ENCODE data around the gene CST11.

The CST11 gene

GRCh38 chr20:23453549-23454543, 1.2 kb upstream of the CST11 start:
- no peak for DNase-seq (ENCODE audit: low spot score)

GRCh38 chr20:23451956-23452487, 654 bp downstream of the CST11 start:
- DNase-seq (ENCODE audit: low spot score), result no peak

- no peak for DNase-seq (ENCODE audit: low spot score)
Measured at GRCh38 chr20:23450877-23451276, 1.8 kb downstream of the CST11 start.

GRCh38 chr20:23449421-23449820, 3.3 kb downstream of the CST11 start:
- no peak for DNase-seq (ENCODE audit: low spot score)

DNA sequence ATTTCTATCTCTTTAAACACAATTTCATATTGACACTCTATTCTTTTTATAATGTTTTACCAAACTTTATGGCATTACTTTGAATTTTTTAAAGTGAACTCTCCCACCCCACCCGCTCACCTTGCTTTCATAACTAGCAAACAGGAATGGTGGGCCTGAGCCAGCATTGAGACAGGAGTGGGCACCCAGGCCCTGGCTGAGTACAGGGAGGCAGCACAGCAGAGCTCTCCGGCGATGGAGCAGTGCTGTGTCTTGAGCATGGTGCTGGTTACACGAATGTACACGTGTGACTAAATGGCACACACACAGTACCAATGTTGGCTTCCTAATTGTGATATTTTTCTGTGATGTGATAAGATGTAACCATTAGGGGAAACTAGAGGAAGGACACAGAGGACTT, 4.5 kb downstream of the CST11 start:
- no peak for DNase-seq (ENCODE audit: low spot score)

- DNase-seq (ENCODE audit: low spot score), result peak; percentile 31
Measured at GRCh38 chr20:23446505-23446904, 6.2 kb downstream of the CST11 start.

DNA sequence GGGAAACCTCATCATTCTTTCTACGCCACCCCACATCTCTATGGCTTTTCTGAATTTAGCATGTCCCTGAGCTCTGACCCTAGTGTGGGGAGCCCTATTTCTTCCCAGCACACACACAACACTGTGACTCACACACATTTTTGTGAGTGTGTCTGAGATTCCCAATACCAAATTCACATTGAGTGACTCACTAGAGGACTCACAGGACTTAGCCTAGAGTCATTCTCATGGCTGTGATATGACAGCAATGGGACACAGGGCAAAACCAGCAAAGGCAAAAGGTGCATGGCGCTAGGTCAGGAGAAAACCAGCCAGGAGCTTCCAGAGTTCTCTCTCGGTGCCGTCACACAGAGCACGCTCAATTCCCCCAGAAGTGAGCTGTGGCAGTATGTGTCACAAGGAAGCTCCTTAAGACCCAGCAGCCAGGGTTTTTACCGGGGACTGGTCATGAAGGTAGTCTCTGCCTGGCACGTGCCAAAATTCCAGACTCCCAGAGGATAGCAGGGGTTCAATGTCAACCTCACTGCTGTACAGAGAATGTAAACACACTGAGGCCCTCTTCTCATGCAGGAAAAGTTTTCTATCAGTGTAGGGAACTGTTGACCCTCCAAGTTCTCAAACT, 7.0 kb downstream of the CST11 start:
- peak; percentile 88 for DNase-seq (ENCODE audit: low spot score)

- DNase-seq (ENCODE audit: low spot score), result no peak
Measured at GRCh38 chr20:23444859-23445258, 7.8 kb downstream of the CST11 start.

DNA sequence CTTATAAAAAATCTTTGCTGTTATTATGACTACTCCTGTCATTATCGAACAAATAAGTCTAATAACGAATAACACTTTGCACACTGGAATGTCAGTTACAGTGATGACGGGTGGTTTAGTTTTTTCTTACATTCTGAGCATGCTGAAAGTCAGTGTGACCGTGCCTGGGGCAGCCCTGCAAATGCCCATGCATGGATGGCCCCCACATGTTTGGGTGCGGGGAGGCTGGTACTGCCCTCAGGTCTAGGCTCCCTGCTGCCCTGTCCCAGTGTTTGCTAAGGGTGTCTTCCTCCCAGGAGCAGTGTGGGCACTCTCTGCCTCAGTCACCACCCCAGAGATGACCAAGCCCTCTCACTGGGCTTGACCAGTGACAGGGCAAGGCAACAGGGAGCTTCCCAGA, 10.2 kb downstream of the CST11 start:
- no peak for DNase-seq (ENCODE audit: low spot score)

DNA sequence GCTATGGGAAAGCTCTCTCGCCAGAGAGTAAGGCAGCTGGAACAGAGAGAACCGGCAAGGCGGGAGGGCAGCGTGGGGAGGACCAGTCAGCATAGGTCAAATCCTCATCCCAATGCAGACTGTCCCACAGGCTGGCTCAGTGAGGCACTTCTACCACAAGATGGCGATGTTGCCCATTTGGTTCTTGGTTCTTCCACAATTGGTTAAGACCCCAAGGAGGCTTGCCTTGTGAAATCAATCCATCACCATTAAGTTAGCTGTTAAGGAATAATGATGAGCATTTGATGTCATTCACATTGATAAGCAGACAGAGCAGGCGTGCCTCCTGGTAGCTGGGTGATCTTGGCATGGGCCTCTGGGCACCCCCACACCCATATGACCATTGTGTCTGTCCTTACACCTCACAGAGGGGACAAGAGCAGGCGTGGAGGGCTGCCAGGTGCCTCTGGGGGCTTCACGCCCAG, 10.8 kb downstream of the CST11 start:
- DNase-seq (ENCODE audit: low spot score), result peak; percentile 80

- DNase-seq (ENCODE audit: low spot score), result no peak
Measured at GRCh38 chr20:23440004-23440403, 12.7 kb downstream of the CST11 start.

DNA sequence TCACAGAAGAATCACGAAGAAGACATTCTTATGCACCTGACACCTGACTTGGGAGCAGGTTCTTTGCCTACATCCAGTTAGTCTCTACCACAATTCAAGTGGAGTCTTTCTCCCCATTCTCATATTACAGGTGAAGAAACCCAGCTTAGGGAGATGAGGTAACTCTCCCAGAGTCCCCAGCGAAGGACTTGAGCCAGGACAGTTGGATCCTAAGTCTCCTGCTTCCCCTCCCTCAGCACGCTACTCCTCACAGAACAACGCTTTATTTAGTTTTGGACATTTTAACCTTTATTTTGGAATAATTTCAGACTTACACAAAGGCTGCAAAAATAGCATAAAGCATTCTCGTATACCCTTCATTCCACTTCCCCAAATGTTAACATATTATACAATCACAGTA, 14.0 kb downstream of the CST11 start:
- DNase-seq (ENCODE audit: low spot score), result no peak

GRCh38 chr20:23437126-23437899, 15.4 kb downstream of the CST11 start:
- no peak for DNase-seq (ENCODE audit: low spot score)

DNA sequence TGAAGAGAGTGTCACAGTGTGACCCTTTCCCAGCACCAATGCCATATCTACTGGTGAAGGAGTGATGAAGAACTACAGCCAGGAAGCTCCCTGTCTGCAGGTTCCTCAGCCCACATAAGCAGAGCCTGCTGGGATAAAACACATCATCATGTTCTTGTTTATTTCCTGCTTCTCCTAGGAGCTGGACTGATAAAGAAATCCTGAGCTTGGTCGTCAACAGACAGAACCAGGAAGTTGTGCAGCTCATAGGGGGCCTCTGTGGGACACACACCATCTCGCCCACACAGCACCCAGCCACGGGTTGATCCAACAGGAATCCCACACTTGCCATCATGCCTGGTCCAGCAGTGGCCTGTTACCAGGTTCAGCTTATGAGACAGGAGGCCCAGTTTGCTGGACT, 16.0 kb downstream of the CST11 start:
- no peak for DNase-seq (ENCODE audit: low spot score)

DNA sequence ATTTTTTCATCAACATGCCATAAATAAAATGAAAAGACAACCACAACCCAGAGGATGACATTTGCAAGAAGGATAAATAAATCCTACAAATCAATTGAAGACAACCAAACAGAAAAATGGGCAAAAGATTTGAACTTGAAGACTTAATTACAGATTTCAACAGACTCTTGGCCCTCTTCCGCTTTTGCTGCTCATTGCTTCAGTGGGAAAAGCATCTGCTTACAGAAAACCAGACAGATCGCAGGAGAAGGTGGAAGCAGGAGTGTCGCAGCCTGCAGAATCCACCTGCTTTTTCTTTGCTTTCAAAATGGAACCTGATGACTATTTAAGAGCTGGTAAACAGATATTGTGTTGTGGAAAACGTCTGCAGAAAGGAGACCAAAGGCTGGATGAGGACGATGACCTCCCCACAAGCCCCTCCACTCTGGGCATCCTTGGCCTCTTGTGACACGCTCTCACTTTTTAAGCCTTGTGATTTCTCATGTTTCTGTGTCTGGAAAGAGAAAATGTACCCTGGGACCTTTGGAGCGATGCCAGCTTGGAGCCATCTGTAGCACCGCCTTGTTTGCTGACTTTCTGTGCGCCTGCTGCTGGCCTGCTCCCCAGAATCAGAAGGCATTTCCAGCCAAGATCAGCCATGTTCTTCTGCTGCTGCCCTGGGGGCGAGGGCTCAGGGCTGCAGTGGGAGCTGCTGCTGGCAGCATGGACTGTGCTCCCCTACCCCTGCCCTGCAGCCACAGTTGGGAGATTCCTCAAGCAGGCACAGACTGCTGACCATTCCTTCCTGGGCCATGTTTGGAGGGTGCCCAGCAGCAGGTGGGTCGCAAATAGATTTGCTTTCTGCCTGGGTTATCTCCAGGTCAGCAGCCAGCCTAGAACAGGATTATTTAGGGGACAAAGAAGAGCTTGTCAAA, 16.8 kb downstream of the CST11 start:
- DNase-seq (ENCODE audit: low spot score), result no peak

GRCh38 chr20:23434521-23435313, 18.0 kb downstream of the CST11 start:
- no peak for DNase-seq (ENCODE audit: low spot score)

DNA sequence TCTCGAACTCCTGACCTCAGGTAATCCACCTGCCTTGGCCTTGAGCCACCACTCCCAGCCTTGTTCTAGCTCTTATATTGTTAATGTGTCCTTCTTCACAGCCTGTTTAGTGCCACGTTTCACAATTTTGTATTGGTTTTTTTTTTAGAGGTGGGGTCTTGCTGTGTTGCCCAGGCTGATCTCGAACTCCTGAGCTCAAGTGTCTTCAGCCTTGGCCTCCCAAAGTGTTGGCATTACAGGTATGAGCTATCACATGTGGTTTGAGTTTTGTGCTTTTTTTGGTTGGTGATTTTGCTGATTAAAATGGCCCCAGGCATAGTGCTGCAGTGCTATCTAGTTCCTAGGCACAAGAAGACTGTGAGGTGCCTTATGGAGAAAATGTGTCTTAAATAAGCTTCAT, 19.0 kb downstream of the CST11 start:
- DNase-seq (ENCODE audit: low spot score), result no peak

- DNase-seq (ENCODE audit: low spot score), result no peak
Measured at GRCh38 chr20:23425129-23425528, 27.5 kb downstream of the CST11 start.

- DNase-seq (ENCODE audit: low spot score), result peak; percentile 93
Measured at GRCh38 chr20:23420943-23421931, 31.4 kb downstream of the CST11 start, which contains the start of gene NAPB. NAPB (minus strand) TSS chr20:23421488; CDS start chr20:23421402, 86 bp downstream.
